K562 (cell line): ENCODE measurements around the gene PRRC2A. TPM values are rescaled to one million over a fixed set of nuclear protein-coding genes. Genes with fewer than 3 reads are reported as not detected.

Experiments
- CEBPG ChIP-seq, 3 experiments: fragments of 200-800 bp in 1 of 3; sonication (Bioruptor generic) in 1 of 3; sonication (generic) in 1 of 3; formaldehyde crosslinking in 1 of 3; IDR thresholded peaks in 2 of 3; conservative IDR thresholded peaks in 1 of 3; 2 replicates each; pipeline versions ENCODE4 v1.6.1 to v1.8.0; 2016 to 2022; ENCODE audit warnings: missing compliant biosample characterization in 2 of 3, missing genetic modification characterization in 2 of 3, mild to moderate bottlenecking in 1 of 3, missing genetic modification reagents in 1 of 3
- CREBBP ChIP-seq: IDR thresholded peaks from one replicate; pipeline ENCODE4 v1.6.1; 2012; ENCODE audit warnings: low read depth, mild to moderate bottlenecking, control low read depth, inconsistent platforms, low read length
- HDAC6 ChIP-seq: IDR thresholded peaks from 2 replicates; pipeline ENCODE4 v1.6.1; 2012; ENCODE audit warnings: low read depth, mild to moderate bottlenecking, control low read depth, inconsistent platforms, low read length, moderate library complexity
- MEF2D ChIP-seq: conservative IDR thresholded peaks from 2 replicates; pipeline ENCODE4 v1.6.1; 2016; ENCODE audit warnings: low read depth, missing genetic modification characterization, missing compliant biosample characterization
- MTA3 ChIP-seq: fragments of 450-650 bp; formaldehyde crosslinking; IDR thresholded peaks from 2 replicates; pipeline ENCODE4 v1.6.1; 2017; ENCODE audit warnings: mild to moderate bottlenecking, borderline replicate concordance
- PHF8 ChIP-seq: fragments of 200-600 bp; sonication (generic); IDR thresholded peaks from 2 replicates; pipeline ENCODE4 v1.6.1; 2012; ENCODE audit warnings: mixed run types, mild to moderate bottlenecking, inconsistent platforms, low read length, moderate library complexity, borderline replicate concordance
- PRMT5 ChIP-seq: sonication (generic); formaldehyde crosslinking; IDR thresholded peaks from 2 replicates; pipeline ENCODE4 v1.5.0; 2020; ENCODE audit warnings: missing genetic modification reagents
- RBM25 ChIP-seq: fragments of 200-400 bp; formaldehyde crosslinking; IDR thresholded peaks from 2 replicates; pipeline ENCODE4 v1.6.1; 2018; ENCODE audit warnings: low read length, low read depth, moderate library complexity; ENCODE audit not compliant: severe bottlenecking
- REST ChIP-seq, 2 experiments: fragments of 450-650 bp; formaldehyde crosslinking in 1 of 2; IDR thresholded peaks; 2 replicates each; pipeline versions ENCODE4 v1.4.0 to v1.6.1; 2014 to 2020; ENCODE audit warnings: mild to moderate bottlenecking in 2 of 2, borderline replicate concordance in 1 of 2, low read depth in 1 of 2
- SREBF2 ChIP-seq: sonication (generic); formaldehyde crosslinking; IDR thresholded peaks from 2 replicates; pipeline ENCODE4 v1.4.0; 2020; ENCODE audit warnings: mild to moderate bottlenecking, missing genetic modification reagents
- TAF1 ChIP-seq: IDR thresholded peaks from 2 replicates; pipeline ENCODE4 v1.6.1; 2011; ENCODE audit warnings: mild to moderate bottlenecking, low read length, moderate library complexity; ENCODE audit not compliant: insufficient read depth, control insufficient read depth, severe bottlenecking; ENCODE audit errors: extremely low read depth
- TAF9B ChIP-seq: fragments of 450-650 bp; IDR thresholded peaks from 2 replicates; pipeline ENCODE4 v1.6.1; 2018; ENCODE audit warnings: mild to moderate bottlenecking; ENCODE audit not compliant: partially characterized antibody
- VEZF1 ChIP-seq: fragments of 200-800 bp; sonication (Bioruptor generic); IDR thresholded peaks from 2 replicates; pipeline ENCODE4 v1.6.1; 2017; ENCODE audit warnings: missing genetic modification characterization, missing compliant biosample characterization
- ZNF121 ChIP-seq: sonication (generic); formaldehyde crosslinking; conservative IDR thresholded peaks from 2 replicates; pipeline ENCODE4 v1.8.0; 2022; ENCODE audit warnings: missing genetic modification reagents
- ZNF134 ChIP-seq: fragments of 250-450 bp; sonication (Bioruptor Pico); conservative IDR thresholded peaks from 2 replicates; pipeline ENCODE4 v1.4.0; 2020
- ZNF507 ChIP-seq: conservative IDR thresholded peaks from 2 replicates; pipeline ENCODE4 v1.6.1; 2017; ENCODE audit warnings: missing genetic modification characterization, missing compliant biosample characterization
- polyA plus RNA-seq, 8 experiments: library from polyadenylated mRNA; depleted of rRNA in 4 of 8; stranded (reverse) in 5 of 8; unstranded in 3 of 8; fragments of >200 nt; fragmentation: Nextera tagmentation in 2 of 8; fragmentation: Illumina TruSeq in 1 of 8; extraction: Ambion mirVana in 2 of 8; extraction: Trizol in 1 of 8; gene quantifications; 2 replicates each; pipeline versions ENCODE4 v1.2.1 to v1.2.3, GENCODE V29; 2011 to 2014; ENCODE audit warnings: inconsistent platforms in 1 of 8, missing spikeins in 1 of 8
- total RNA-seq, 7 experiments: library from RNA; depleted of rRNA in 6 of 7; stranded (reverse); fragments of >200 nt in 6 of 7; fragmentation: Illumina TruSeq in 2 of 7; extraction: Trizol in 2 of 7; gene quantifications; 2 replicates each; pipeline versions ENCODE4 v1.2.1 to v1.2.3, GENCODE V29; 2011 to 2021; ENCODE audit warnings: low replicate concordance in 1 of 7

Gene PRRC2A
- total and polyA plus RNA-seq, 9 of the 15 experiments (the other 6 are each of a cell fraction or from before 2014, with no cell fraction given): 1.0 to 332 (median 63.0) TPM

GRCh38 chr6:31660381-31661261 is 40.1 kb downstream of the PRRC2A start, which contains the start of gene C6orf47 (continued):
- TF ChIP-seq ZNF121 (CRISPR knock-in tag) (no peak), VEZF1 (CRISPR knock-in tag) (no peak), REST (IDR thresholded peaks at IDR 0.05; ENCODE audit: borderline replicate concordance) (peak; percentile 67), REST (CRISPR knock-in tag; IDR thresholded peaks at IDR 0.05; ENCODE audit: low read depth) (peak; percentile 92), PHF8 (peak; percentile 98; the same call in 1 of the 2 replicates), TAF9B (no peak), TAF1 (peak; percentile 91), MTA3 (peak; percentile 92), RBM25 (no peak), PRMT5 (no peak), CEBPG (CRISPR knock-in tag; IDR thresholded peaks at IDR 0.05) (peak; percentile 64; the same call in 1 of the 2 replicates), CEBPG (tag; conservative IDR thresholded peaks at IDR 0.05 in 1 of 2, IDR thresholded peaks at IDR 0.05 in 1 of 2) (peak in 1 of 2 experiments; percentile 79; a peak in 2 of 4 replicates), ZNF134 (0 out of 2 replicates have a peak, but pooled peaks have one; percentile 5), CREBBP (no peak), SREBF2 (CRISPR knock-in tag) (no peak), HDAC6 (peak; percentile 68; the same call in 1 of the 2 replicates), ZNF507 (tag) (no peak), MEF2D (tag) (no peak)
